HG02642 (cell line): ENCODE measurements around the gene DYNLT2B.
"Not testable (repeated sequence)": the region's sequence is repeated elsewhere in the genome, so short reads cannot be mapped to it uniquely, and the experiment has no call there.

Experiments
- ATAC-seq: cut with Tn5 transposase; IDR thresholded peaks from one replicate; pipeline ENCODE4 v1.9.1; 2021; ENCODE audit warnings: mild to moderate bottlenecking; ENCODE audit not compliant: unreplicated experiment, poor library complexity

Gene DYNLT2B

GRCh38 chr3:196274585-196274984 is 43.5 kb downstream of the DYNLT2B start:
- peak; percentile 75 for ATAC-seq

DNA sequence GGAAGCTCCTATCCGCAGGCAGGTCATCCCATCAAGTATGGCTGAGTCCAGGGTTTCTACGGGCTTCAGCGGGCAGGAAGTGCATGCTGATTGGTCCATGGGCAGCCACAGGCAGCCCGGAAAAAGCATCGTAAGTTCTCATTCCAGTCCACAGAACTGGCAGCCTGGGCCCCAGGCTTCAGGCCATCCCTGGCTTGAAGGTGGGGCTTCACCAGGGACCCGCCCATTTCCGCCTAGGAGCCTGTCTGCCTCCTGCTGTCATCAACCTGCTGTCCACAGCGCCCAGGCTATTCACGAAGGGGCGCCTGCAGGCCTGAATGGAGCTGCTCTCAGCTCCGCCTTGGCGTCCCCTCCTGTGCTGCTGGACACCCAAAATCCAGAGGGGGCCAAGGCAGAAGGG is 44.4 kb downstream of the DYNLT2B start:
- no peak for ATAC-seq

GRCh38 chr3:196272826-196273225 is 45.2 kb downstream of the DYNLT2B start:
- ATAC-seq, result no peak

DNA sequence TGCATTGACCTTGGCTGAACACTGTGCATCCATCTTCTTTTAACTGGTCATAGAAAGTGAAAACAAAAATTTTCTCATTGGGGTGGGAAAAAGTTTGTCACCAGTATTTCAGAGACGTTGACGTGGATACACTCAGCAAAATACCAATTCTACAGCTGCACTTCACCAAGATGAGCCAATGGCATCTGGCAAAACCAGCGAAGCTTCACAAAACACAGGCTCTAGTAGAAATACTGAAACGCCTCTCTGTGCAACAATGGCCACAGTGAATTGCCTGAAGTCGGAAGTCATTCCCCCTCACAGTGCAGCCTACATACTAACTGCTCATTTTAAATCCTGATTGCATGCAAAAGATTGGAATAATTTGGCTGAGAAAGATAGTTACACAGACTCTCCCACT is 47.5 kb downstream of the DYNLT2B start:
- ATAC-seq, result no peak

- ATAC-seq, result no peak
These were observed 49.5 kb downstream of the DYNLT2B start for GRCh38 chr3:196268284-196269163.

DNA sequence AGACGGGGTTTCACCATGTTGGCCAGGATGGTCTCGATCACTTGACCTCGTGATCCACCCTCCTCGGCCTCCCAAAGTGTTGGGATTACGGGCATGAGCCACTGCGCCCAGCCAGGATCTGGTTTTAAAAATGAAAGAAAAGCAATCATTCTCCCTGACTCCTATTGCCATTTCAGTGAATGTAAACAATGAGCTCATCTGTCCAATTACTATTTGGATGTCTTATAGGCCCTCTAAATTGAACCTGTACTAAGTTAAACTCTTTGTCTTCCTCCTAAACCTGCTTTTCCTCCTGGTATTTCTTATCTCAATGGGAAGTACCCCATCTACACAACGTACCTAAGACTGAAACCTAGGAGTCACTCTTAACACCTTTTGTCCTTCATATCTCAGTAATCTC is 54.2 kb downstream of the DYNLT2B start:
- ATAC-seq, result no peak

DNA sequence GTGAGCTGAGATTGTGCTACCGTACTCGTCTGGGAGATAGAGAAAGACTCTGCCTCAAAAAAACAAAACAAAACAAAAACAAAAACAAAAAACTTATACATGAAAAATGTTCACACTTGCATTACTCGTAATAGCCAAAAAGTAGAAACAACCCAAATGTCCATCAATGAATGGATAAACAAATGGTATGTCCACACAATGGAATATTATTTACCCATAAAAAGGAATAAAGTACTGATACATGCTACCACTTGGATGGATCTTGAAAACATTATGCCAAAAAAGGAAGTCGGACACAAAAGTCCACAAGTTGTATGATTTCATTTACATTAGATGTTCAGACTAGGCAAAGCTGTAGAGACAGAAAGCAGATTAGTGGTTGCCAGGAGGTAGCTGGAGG is 57.3 kb downstream of the DYNLT2B start:
- no peak for ATAC-seq

DNA sequence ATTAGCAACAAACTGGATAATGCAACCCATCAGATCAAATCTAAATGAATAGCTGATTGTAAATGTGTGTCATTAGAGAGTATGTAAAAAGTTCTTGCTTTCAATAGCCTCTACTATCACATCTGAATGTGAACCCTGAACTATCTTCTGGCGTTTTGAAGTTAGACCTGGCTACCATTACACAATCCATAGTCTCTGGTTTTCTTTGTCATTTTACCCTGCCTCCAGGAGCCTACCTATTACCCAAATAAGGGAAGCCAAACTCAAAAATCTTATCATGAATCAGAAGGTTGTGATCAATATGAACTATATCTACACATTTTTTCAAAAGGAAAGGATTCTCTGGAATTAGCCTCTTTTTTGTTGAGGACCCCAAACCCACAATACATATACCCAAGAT is 62.3 kb downstream of the DYNLT2B start:
- ATAC-seq, result no peak

DNA sequence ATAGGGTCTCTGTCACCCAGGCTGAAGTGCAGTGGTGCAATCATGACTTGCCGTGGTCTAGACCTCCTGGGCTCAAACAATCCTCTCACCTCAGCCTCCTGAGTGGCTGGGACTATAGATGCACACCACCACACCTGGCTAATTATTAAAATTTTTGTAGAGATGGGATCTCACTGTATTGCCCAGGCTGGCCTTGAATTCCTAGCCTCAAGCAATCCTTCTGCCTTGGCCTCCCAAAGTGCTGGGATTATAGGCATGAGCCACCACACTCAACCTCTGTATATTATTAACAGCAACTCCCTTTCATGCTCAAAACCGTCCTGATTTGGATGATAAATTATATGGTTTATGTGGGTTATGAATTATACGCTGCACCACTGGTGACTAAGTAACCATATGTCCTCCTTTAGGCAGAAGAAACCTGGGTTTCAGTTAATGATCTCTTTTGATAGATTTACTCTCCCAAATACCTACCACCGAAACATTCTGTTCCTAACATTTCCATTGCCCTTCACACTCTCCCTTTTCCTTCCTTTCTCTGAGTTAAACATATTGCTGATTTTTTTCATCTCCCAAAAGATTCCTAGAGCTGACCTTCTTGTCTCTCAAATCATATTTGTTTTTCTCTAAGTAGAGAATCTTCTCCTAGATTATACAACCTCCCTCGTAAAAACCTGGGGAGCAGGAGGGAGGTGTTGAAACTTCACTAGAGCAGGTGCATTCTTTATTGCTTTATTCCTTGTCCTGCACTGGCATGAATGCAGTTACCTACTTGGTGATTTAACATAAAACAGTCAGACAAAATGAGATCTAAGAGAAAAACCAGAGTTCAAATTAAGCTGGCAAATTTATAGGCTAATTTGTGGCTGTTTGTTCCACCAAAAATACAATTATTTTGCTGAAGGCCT is 63.4 kb downstream of the DYNLT2B start:
- ATAC-seq, result no peak

- ATAC-seq, result no peak
These were observed 66.1 kb downstream of the DYNLT2B start for GRCh38 chr3:196251918-196252317.

DNA sequence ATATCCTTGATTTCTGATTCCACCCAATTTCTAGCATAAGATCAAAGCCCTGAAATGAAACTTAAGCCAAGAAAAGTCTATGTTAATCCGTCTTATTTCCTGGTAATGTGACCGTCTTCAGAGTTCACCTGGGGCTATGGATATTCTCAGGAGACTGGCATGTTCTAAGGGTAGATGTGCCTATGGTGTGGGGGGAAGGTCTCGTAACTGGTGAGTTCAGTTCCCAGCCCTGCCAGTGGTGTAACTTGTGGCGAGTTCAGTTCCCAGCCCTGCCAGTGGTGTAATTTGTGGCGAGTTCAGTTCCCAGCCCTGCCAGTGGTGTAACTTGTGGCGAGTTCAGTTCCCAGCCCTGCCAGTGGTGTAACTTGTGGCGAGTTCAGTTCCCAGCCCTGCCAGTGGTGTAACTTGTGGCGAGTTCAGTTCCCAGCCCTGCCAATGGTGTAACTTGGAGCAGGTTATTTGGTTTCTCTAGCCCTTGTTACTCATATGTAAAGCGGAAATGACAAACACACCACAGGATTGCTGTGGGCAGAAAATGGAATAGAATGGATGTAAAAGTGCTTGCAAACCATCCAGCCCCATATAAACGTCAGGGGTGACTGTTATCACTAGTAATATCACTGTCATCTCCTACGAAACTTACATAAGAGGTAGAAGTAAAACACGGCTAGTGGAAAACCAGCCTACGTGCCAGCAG is 71.3 kb downstream of the DYNLT2B start:
- ATAC-seq, result no peak

GRCh38 chr3:196244166-196244565 is 73.9 kb downstream of the DYNLT2B start:
- ATAC-seq, result not testable (repeated sequence)

DNA sequence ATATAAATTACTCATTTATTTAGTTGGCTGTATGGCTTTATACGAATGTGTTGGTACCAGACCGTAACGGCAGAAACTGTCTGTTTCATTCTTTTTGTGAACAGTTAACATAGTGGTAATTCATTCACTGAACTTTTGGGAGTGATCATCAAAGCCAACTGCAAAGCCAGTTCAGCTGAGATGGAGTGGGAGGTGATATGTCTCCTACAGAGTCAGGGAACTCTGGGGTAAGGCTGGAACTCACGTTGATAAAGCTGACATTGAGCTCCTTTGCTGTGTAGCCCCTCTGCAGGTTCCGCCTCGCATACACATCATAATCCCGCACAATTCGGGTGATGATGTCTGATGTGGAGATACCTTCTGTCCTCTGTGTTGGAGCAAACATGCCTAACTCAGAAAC is 76.3 kb downstream of the DYNLT2B start:
- ATAC-seq, result no peak
